Left lung (tissue), 10 donors: ENCODE results near the gene WNT9A. TPM values are rescaled to one million over a fixed set of nuclear protein-coding genes. Genes with fewer than 3 reads are reported as not detected.
A peak's percentile ranks its signal among the peaks of the same experiment; 100 is the strongest.

Experiments
- ATAC-seq: fragments of 200-7000 bp; cut with Tn5 transposase; one replicate; pipeline ENCODE4 v1.9.1; 2020; ENCODE audit warnings: moderate library complexity
- DNase-seq, 4 donors: peaks; one replicate each; pipeline ENCODE4 v3.0.0-alpha.2; 2013 to 2020
- H3K27ac ChIP-seq, 2 donors: fragments of 200-600 bp; sonication (generic) in 1 of 2; one replicate each; pipeline versions ENCODE4 v1.5.0 to v1.8.0; 2020 to 2021
- H3K27me3 ChIP-seq, 2 donors: fragments of 200-600 bp; sonication (generic) in 1 of 2; one replicate each; pipeline versions ENCODE4 v1.5.0 to v1.8.0; 2020 to 2021
- H3K36me3 ChIP-seq, 2 donors: fragments of 200-600 bp; sonication (generic) in 1 of 2; one replicate each; pipeline versions ENCODE4 v1.5.0 to v1.8.0; 2020 to 2021
- H3K4me1 ChIP-seq, 2 donors: fragments of 200-600 bp; one replicate each; pipeline ENCODE4 v1.8.0; 2021
- H3K4me3 ChIP-seq, 2 donors: fragments of 200-600 bp; sonication (generic) in 1 of 2; one replicate each; pipeline versions ENCODE4 v1.5.0 to v1.8.0; 2020 to 2021; ENCODE audit warnings: mild to moderate bottlenecking in 1 of 2
- H3K9me3 ChIP-seq, 2 donors: fragments of 200-600 bp; sonication (generic) in 1 of 2; one replicate each; pipeline versions ENCODE4 v1.5.0 to v1.8.0; 2020 to 2021
- intact Hi-C, 2 donors: fragments of 100-400 bp; cut with DNase I; formaldehyde crosslinking; loops; one replicate each; pipeline versions ENCODE4 v1.11.2 to v1.14.2; 2022
- polyA plus RNA-seq, 6 donors: library from polyadenylated mRNA; unstranded; fragments of 120-200 nt; gene quantifications; one replicate each; pipeline ENCODE4 v1.2.1, GENCODE V29; 2013; ENCODE audit not compliant: insufficient read length in 6 of 6
- total RNA-seq, 2 donors: library from RNA; stranded (reverse); fragmentation: NEBNext Ultra II Directional; extraction: Animal tissue kit (Norgen Biotek cat#: 25700); gene quantifications; one replicate each; pipeline ENCODE4 v1.2.1, GENCODE V29; 2021
- TF ChIP-seq, protein P1 (sequence below), 2 donors: fragments of 200-600 bp; sonication (generic) in 1 of 2; IDR thresholded peaks; one replicate each; pipeline versions ENCODE4 v1.5.0 to v1.8.0; 2021; ENCODE audit warnings: antibody characterized with exemption in 2 of 2
- donor health status: DM: no; HTN: yes; CAD: no.
- donor health status: DM: no; HTN: no; CAD: no.

The WNT9A gene
- total and polyA plus RNA-seq, 8 donors = 2.1 to 8.5 (median 2.9) TPM

DNA sequence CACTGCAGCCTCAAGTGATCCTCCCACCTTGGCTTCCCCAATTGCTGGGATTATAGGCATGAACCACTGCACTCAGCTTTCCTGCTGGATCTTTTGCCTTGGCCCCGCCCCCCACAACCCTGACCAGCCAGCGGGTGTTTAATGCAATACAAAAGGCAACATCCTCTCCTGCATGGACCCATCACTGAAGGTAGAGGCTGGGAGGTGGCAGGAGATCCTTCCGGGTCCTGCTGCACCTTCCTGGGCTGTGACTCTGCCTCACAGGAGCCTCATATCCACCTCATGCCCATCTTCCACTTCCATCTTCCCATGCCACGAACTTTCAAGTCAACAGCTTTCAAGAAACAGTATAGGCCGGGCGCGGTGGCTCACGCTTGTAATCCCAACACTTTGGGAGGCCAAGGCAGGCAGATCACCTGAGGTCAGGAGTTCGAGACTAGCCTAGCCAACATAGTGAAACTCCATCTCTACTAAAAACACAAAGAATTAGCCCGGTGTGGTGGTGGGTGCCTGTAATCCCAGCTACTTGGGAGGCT lies 11.7 kb upstream of the WNT9A start:
- Histone ChIP-seq H3K27me3 (peaks cover 4 to 33% of the 10 kb centered on the region in 2 donors), H3K9me3 (no peaks in the 10 kb centered on the region), H3K4me1 (no peaks in the 10 kb centered on the region), H3K36me3 (no peaks in the 10 kb centered on the region), H3K27ac (no peak overlapping the region), H3K4me3 (no peak overlapping the region)
- TF ChIP-seq, protein P1, sequence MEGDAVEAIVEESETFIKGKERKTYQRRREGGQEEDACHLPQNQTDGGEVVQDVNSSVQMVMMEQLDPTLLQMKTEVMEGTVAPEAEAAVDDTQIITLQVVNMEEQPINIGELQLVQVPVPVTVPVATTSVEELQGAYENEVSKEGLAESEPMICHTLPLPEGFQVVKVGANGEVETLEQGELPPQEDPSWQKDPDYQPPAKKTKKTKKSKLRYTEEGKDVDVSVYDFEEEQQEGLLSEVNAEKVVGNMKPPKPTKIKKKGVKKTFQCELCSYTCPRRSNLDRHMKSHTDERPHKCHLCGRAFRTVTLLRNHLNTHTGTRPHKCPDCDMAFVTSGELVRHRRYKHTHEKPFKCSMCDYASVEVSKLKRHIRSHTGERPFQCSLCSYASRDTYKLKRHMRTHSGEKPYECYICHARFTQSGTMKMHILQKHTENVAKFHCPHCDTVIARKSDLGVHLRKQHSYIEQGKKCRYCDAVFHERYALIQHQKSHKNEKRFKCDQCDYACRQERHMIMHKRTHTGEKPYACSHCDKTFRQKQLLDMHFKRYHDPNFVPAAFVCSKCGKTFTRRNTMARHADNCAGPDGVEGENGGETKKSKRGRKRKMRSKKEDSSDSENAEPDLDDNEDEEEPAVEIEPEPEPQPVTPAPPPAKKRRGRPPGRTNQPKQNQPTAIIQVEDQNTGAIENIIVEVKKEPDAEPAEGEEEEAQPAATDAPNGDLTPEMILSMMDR (IDR thresholded peaks at IDR 0.05) = no peak
- ATAC-seq (no peak), DNase-seq (peak in 2 of 4 donors; percentile 2 to 28)
- intact Hi-C loops = no loop called here

DNA sequence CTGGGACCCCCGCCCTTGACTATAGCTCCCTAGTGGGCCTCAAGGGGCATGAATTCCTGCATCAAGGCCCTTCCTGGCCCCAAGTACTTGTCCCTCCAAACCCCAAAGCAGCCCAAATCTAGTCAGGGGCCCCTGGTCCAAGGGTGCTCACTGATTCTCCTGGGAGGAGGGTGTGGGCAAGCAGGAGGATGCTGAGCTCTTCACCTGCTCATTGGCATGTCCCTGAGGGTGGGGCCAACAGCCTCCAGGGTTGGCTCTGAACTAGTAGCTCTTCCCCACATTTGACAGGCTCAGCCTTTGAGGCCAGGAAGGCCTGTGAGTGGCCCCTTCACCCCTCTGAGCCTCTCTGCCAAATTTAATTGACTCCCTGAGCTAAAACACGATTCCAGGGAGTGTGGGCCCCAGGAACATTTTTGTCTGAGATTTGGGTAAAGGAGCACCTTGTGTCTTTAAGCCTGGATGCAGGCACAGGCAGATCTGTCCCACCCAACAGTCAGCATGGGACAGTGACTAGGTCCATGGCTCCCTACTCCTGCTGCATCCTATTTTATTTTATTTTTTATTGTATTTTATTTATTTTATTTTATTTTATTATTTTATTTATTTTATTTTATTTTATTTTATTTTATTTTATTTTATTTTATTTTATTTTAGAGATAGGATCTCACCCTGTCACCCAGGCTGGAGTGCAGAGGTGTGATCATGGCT lies 11.0 kb upstream of the WNT9A start:
- DNase-seq = peak in 2 of 4 donors; percentile 9 to 12
- H3K4me3 ChIP-seq = no peak overlapping the region
- no peaks in the 10 kb centered on the region for H3K9me3 ChIP-seq
- intact Hi-C loops = no loop called here
- H3K27me3 ChIP-seq = peaks cover 4 to 39% of the 10 kb centered on the region in 2 donors
- TF ChIP-seq, protein P1 (IDR thresholded peaks at IDR 0.05) = no peak
- no peaks in the 10 kb centered on the region for H3K4me1 ChIP-seq
- no peak for ATAC-seq
- H3K36me3 ChIP-seq = no peaks in the 10 kb centered on the region
- H3K27ac ChIP-seq = no peak overlapping the region

- H3K27me3 ChIP-seq = peaks cover 4 to 56% of the 10 kb centered on the region in 2 donors
- H3K4me3 ChIP-seq = no peak overlapping the region
- intact Hi-C loops = no loop called here
- no peak for DNase-seq
- H3K4me1 ChIP-seq = no peaks in the 10 kb centered on the region
- no peaks in the 10 kb centered on the region for H3K36me3 ChIP-seq
- H3K9me3 ChIP-seq = no peaks in the 10 kb centered on the region
- TF ChIP-seq, protein P1 (IDR thresholded peaks at IDR 0.05) = no peak
- ATAC-seq = no peak
- no peak overlapping the region for H3K27ac ChIP-seq
These were observed 8.1 kb upstream of the WNT9A start for GRCh38 chr1:227955808-227956207.

GRCh38 chr1:227954163-227954850 lies 6.6 kb upstream of the WNT9A start:
- H3K9me3 ChIP-seq = no peaks in the 10 kb centered on the region
- ATAC-seq = no peak
- no peak overlapping the region for H3K4me3 ChIP-seq
- TF ChIP-seq, protein P1 (IDR thresholded peaks at IDR 0.05) = no peak
- no peaks in the 10 kb centered on the region for H3K36me3 ChIP-seq
- no peak for DNase-seq
- H3K27me3 ChIP-seq = peaks cover 4 to 71% of the 10 kb centered on the region in 2 donors
- no peak overlapping the region for H3K27ac ChIP-seq
- no peaks in the 10 kb centered on the region for H3K4me1 ChIP-seq
- intact Hi-C loops = no loop called here

DNA sequence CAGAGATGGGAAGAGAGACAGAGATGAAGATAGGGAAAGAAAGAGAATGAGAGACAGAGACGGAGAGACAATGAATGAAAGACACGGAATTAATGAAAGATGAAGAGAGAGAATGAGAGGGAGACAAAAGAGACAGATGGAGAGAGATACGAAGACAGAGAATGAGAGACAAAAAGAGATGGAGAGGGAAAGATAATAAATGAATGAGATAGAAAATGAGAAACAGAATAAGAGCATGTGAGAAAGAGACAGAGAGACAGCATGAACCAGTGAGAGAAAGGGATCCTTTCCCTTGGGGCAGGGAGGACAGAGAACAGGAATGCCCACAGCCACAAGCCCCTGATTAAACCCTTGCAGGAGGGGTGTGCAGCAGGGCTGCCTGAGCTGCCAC lies 5.3 kb upstream of the WNT9A start:
- H3K27me3 ChIP-seq = peaks cover 4 to 74% of the 10 kb centered on the region in 2 donors

More for the DNA sequence above, 5.3 kb upstream of the WNT9A start:
- Histone ChIP-seq H3K27ac (no peak overlapping the region), H3K4me1 (peaks cover 0 to 8% of the 10 kb centered on the region in 2 donors), H3K4me3 (no peak overlapping the region), H3K36me3 (no peaks in the 10 kb centered on the region), H3K9me3 (no peaks in the 10 kb centered on the region)
- intact Hi-C loops = no loop called here
- DNase-seq (no peak), ATAC-seq (no peak)
- TF ChIP-seq, protein P1 (IDR thresholded peaks at IDR 0.05) = no peak
